SU-DHL-6 (cell line): ENCODE data around the gene TMEM164.

Experiments
- H2AFZ ChIP-seq: fragments of 200-600 bp; sonication (generic); 2 replicates; pipeline ENCODE4 v1.6.1; 2014; ENCODE audit warnings: low read depth, mild to moderate bottlenecking, moderate library complexity, mixed read lengths, antibody characterized with exemption, low read length; ENCODE audit not compliant: severe bottlenecking
- H3F3A ChIP-seq: fragments of 200-600 bp; shearing (Covaris generic); 2 replicates; pipeline ENCODE4 v1.6.0; 2016; ENCODE audit warnings: antibody characterized with exemption, mild to moderate bottlenecking; ENCODE audit not compliant: insufficient read depth
- H3K27ac ChIP-seq: fragments of 200-600 bp; sonication (generic); 2 replicates; pipeline ENCODE4 v1.5.1; 2016; ENCODE audit warnings: low read depth, mild to moderate bottlenecking, low read length, moderate library complexity, mixed read lengths
- H3K27me3 ChIP-seq: fragments of 200-600 bp; sonication (generic), shearing (Covaris generic); 2 replicates; pipeline ENCODE4 v1.6.0; 2014; ENCODE audit warnings: mild to moderate bottlenecking, low read length
- H3K36me3 ChIP-seq: fragments of 200-600 bp; sonication (generic); 2 replicates; pipeline ENCODE4 v1.6.1; 2014; ENCODE audit warnings: mild to moderate bottlenecking, low read length, mixed read lengths
- H3K4me2 ChIP-seq: fragments of 300-600, 200-600 bp; shearing (Covaris generic), sonication (generic); 2 replicates; pipeline ENCODE4 v1.6.0; 2014; ENCODE audit warnings: low read length, low read depth, mild to moderate bottlenecking; ENCODE audit not compliant: poor library complexity, severe bottlenecking
- H3K4me3 ChIP-seq: fragments of 200-600 bp; sonication (generic); 2 replicates; pipeline ENCODE4 v1.5.1; 2014; ENCODE audit warnings: antibody characterized with exemption, low read length, mild to moderate bottlenecking, mixed read lengths; ENCODE audit not compliant: insufficient read depth, poor library complexity, severe bottlenecking
- H3K79me2 ChIP-seq: fragments of 200-600 bp; sonication (generic); 2 replicates; pipeline ENCODE4 v1.6.1; 2014; ENCODE audit warnings: mild to moderate bottlenecking, low read length, moderate library complexity; ENCODE audit not compliant: insufficient read depth
- H3K9ac ChIP-seq: fragments of 200-600 bp; sonication (generic); 2 replicates; pipeline ENCODE4 v1.7.0; 2014; ENCODE audit warnings: mild to moderate bottlenecking, low read length
- H3K9me2 ChIP-seq: fragments of 200-600 bp; sonication (generic); replicated peaks from 2 replicates; pipeline ENCODE4 v1.6.1; 2014; ENCODE audit warnings: low read length; ENCODE audit not compliant: insufficient read depth
- H3K9me3 ChIP-seq: fragments of 200-600 bp; sonication (generic); 2 replicates; pipeline ENCODE4 v1.6.1; 2014; ENCODE audit warnings: low read length, mixed read lengths; ENCODE audit not compliant: insufficient read depth
- H4K20me1 ChIP-seq: fragments of 200-600 bp; sonication (generic); 2 replicates; pipeline ENCODE4 v1.6.1; 2014; ENCODE audit warnings: low read depth, mild to moderate bottlenecking, antibody characterized with exemption, low read length, moderate library complexity, mixed read lengths
- CTCF ChIP-seq: fragments of 200-600 bp; sonication (generic); IDR thresholded peaks from one replicate; pipeline ENCODE4 v1.5.1; 2017; ENCODE audit warnings: antibody characterized with exemption, mild to moderate bottlenecking, low read length, moderate library complexity; ENCODE audit not compliant: insufficient read depth, poor library complexity, severe bottlenecking
- EZH2phosphoT487 ChIP-seq: fragments of 200-600 bp; sonication (generic), shearing (Covaris generic); conservative IDR thresholded peaks from 2 replicates; pipeline ENCODE4 v1.6.1; 2018; ENCODE audit warnings: mild to moderate bottlenecking, antibody characterized with exemption, low read length, moderate library complexity, mixed read lengths

Gene TMEM164

GRCh38 chrX:110172215-110172614 lies 169.3 kb downstream of the TMEM164 start:
- no peaks in the 10 kb centered on the region for H3K9me2 ChIP-seq
- no peak overlapping the region for H3K4me2 ChIP-seq
- no peaks in the 10 kb centered on the region for H3F3A ChIP-seq
- H3K79me2 ChIP-seq, result no peaks in the 10 kb centered on the region
- H3K27me3 ChIP-seq, result no peaks in the 10 kb centered on the region
- H3K9me3 ChIP-seq, result no peaks in the 10 kb centered on the region
- TF ChIP-seq CTCF, result no peak
- no peak for TF ChIP-seq EZH2phosphoT487
- H3K4me3 ChIP-seq, result no peak overlapping the region
- no peak overlapping the region for H2AFZ ChIP-seq
- no peaks in the 10 kb centered on the region for H3K36me3 ChIP-seq
- H4K20me1 ChIP-seq, result no peaks in the 10 kb centered on the region
- H3K27ac ChIP-seq, result no peak overlapping the region
- H3K9ac ChIP-seq, result no peak overlapping the region

- Histone ChIP-seq H3K27ac (no peak overlapping the region), H3K4me3 (no peak overlapping the region), H3K27me3 (no peaks in the 10 kb centered on the region), H3K9me2 (no peaks in the 10 kb centered on the region), H2AFZ (no peak overlapping the region), H3K79me2 (no peaks in the 10 kb centered on the region), H3K4me2 (no peak overlapping the region), H4K20me1 (no peaks in the 10 kb centered on the region), H3F3A (no peaks in the 10 kb centered on the region), H3K9me3 (no peaks in the 10 kb centered on the region), H3K9ac (no peak overlapping the region), H3K36me3 (no peaks in the 10 kb centered on the region)
- no peak for TF ChIP-seq CTCF
- TF ChIP-seq EZH2phosphoT487, result no peak
Observed at GRCh38 chrX:110173192-110174175, 170.6 kb downstream of the TMEM164 start.

GRCh38 chrX:110175146-110175545 lies 172.2 kb downstream of the TMEM164 start:
- H3K79me2 ChIP-seq, result no peaks in the 10 kb centered on the region
- no peak overlapping the region for H3K4me2 ChIP-seq
- H2AFZ ChIP-seq, result no peak overlapping the region
- H3K9me2 ChIP-seq, result no peaks in the 10 kb centered on the region
- no peaks in the 10 kb centered on the region for H3K27me3 ChIP-seq
- H4K20me1 ChIP-seq, result no peaks in the 10 kb centered on the region
- TF ChIP-seq CTCF (no peak), EZH2phosphoT487 (no peak)
- H3F3A ChIP-seq, result no peaks in the 10 kb centered on the region
- no peak overlapping the region for H3K9ac ChIP-seq
- H3K9me3 ChIP-seq, result no peaks in the 10 kb centered on the region
- no peak overlapping the region for H3K27ac ChIP-seq
- no peaks in the 10 kb centered on the region for H3K36me3 ChIP-seq
- no peak overlapping the region for H3K4me3 ChIP-seq
